PC-9 (cell line): ENCODE results near the gene SDCBP2. TPM values are rescaled to one million over a fixed set of nuclear protein-coding genes. Genes with fewer than 3 reads are reported as not detected.

ENCODE experiments used
- BruUV-seq: library from RNA; stranded (reverse); fragments of 400-500 nt; replicated peaks from 2 replicates; lab custom pipeline; 2021; lab: Mats Ljungman, UMichigan
- CTCF ChIA-PET: fragments of 300-600 bp; sonication (Branson Sonifier 250); formaldehyde crosslinking; loops from one replicate; lab custom pipeline; 2022; ENCODE audit warnings: antibody characterized with exemption; lab: Charles Lee
- POLR2A ChIA-PET: fragments of 300-600 bp; sonication (Branson Sonifier 250); formaldehyde crosslinking; loops from one replicate; lab custom pipeline; 2022; ENCODE audit warnings: antibody characterized with exemption; ENCODE audit not compliant: unreplicated experiment; lab: Charles Lee
- DNase-seq, 2 experiments: peaks; one replicate each; pipeline versions ENCODE4 v3.0.0 to v3.0.0-alpha.2; 2015 to 2022; ENCODE audit warnings: mixed read lengths in 1 of 2
- H2AFZ ChIP-seq: fragments of 200-600 bp; sonication (generic); 2 replicates; pipeline ENCODE4 v1.8.1; 2017; ENCODE audit warnings: antibody characterized with exemption
- H3F3A ChIP-seq: fragments of 200-600 bp; sonication (generic); 2 replicates; pipeline ENCODE4 v1.8.1; 2017; ENCODE audit warnings: antibody characterized with exemption, mild to moderate bottlenecking, low read depth; ENCODE audit not compliant: insufficient read depth
- H3K27ac ChIP-seq: fragments of 200-600 bp; sonication (generic); 2 replicates; pipeline ENCODE4 v1.6.1; 2016; ENCODE audit warnings: mixed run types
- H3K27me3 ChIP-seq: fragments of 200-600 bp; sonication (generic); 2 replicates; pipeline ENCODE4 v1.6.1; 2016; ENCODE audit warnings: low read depth, mixed run types; ENCODE audit not compliant: insufficient read depth
- H3K36me3 ChIP-seq: fragments of 200-600 bp; sonication (generic); 2 replicates; pipeline ENCODE4 v1.6.1; 2016; ENCODE audit warnings: low read depth, mixed run types
- H3K4me1 ChIP-seq: fragments of 200-600 bp; sonication (generic); replicated peaks from 2 replicates; pipeline ENCODE4 v1.6.1; 2016; ENCODE audit warnings: mixed run types; ENCODE audit not compliant: insufficient read depth
- H3K4me2 ChIP-seq: fragments of 200-600 bp; sonication (generic); 2 replicates; pipeline ENCODE4 v1.6.1; 2017; ENCODE audit warnings: mixed run types
- H3K4me3 ChIP-seq: fragments of 200-600 bp; sonication (generic); 2 replicates; pipeline ENCODE4 v1.6.1; 2016; ENCODE audit warnings: mixed run types
- H3K79me2 ChIP-seq: fragments of 200-600 bp; sonication (generic); 2 replicates; pipeline ENCODE4 v1.6.1; 2017; ENCODE audit warnings: low read depth, mixed run types
- H3K9me2 ChIP-seq: fragments of 200-600 bp; sonication (generic); 2 replicates; pipeline ENCODE4 v1.8.1; 2017; ENCODE audit warnings: mild to moderate bottlenecking; ENCODE audit not compliant: insufficient read depth
- H3K9me3 ChIP-seq: fragments of 200-600 bp; sonication (generic); 2 replicates; pipeline ENCODE4 v1.8.1; 2016; ENCODE audit warnings: low read depth; ENCODE audit not compliant: insufficient read depth
- H4K20me1 ChIP-seq: fragments of 200-600 bp; sonication (generic); 2 replicates; pipeline ENCODE4 v1.8.1; 2017; ENCODE audit not compliant: insufficient read depth
- CTCF ChIP-seq: fragments of 200-600 bp; sonication (generic); conservative IDR thresholded peaks from 2 replicates; pipeline ENCODE4 v1.6.1; 2017; ENCODE audit warnings: mixed run types, antibody characterized with exemption, mild to moderate bottlenecking, moderate library complexity
- EZH2 ChIP-seq: fragments of 200-600 bp; sonication (generic); IDR thresholded peaks from 2 replicates; pipeline ENCODE4 v1.8.0; 2017; ENCODE audit warnings: antibody characterized with exemption, low read depth
- intact Hi-C: fragments of 100-400 bp; cut with micrococcal nuclease; formaldehyde crosslinking; loops from one replicate; pipeline ENCODE4 v1.10.0; 2022; ENCODE audit not compliant: unreplicated experiment
- total RNA-seq: library from RNA; stranded (reverse); gene quantifications from 2 replicates; pipeline ENCODE4 v1.2.3, GENCODE V29; 2021

Gene SDCBP2
- total RNA-seq, 1 experiment from 2014 or later, result 14.8 TPM

- Histone ChIP-seq H3K9me3 (no peaks in the 10 kb centered on the region), H2AFZ (peak overlapping the region; percentile 84), H3K79me2 (peaks cover 47% of the 10 kb centered on the region), H3K4me1 (peaks cover 49% of the 10 kb centered on the region), H3K9me2 (no peaks in the 10 kb centered on the region), H3F3A (peaks cover 29% of the 10 kb centered on the region; the same call in 1 of the 2 replicates), H4K20me1 (peaks cover 5% of the 10 kb centered on the region; the same call in 1 of the 2 replicates), H3K27ac (peak overlapping the region; percentile 95), H3K36me3 (no peaks in the 10 kb centered on the region), H3K27me3 (no peaks in the 10 kb centered on the region), H3K4me3 (peak overlapping the region; percentile 87), H3K4me2 (peak overlapping the region; percentile 79)
- peak; percentile 88 to 96 for DNase-seq
- TF ChIP-seq CTCF (no peak; the same call in 1 of the 2 replicates), EZH2 (no peak)
- intact Hi-C loops, result loop anchor here (2.0 to 10.0 kb wide), 5 partner anchors 52 to 479 kb away; partner anchors contain the start of gene FKBP1A
- TSS peak; percentile 64 for BruUV-seq
- ChIA-PET CTCF (interaction anchor here (0.6 to 1.3 kb wide), 3 partner anchors 110 to 178 kb away, joined by 3 to 4 read pairs (median 3); no protein-coding TSS in a partner anchor), POLR2A (interaction anchor here (0.5 to 0.6 kb wide), 3 partner anchors 74 to 144 kb away, joined by 3 to 26 read pairs (median 4); no protein-coding TSS in a partner anchor)
Measured at GRCh38 chr20:1325173-1326030, 3.5 kb downstream of the SDCBP2 start.

- Histone ChIP-seq H3K4me2 (peak overlapping the region; percentile 79), H3K27me3 (no peaks in the 10 kb centered on the region), H3K9me2 (no peaks in the 10 kb centered on the region), H3F3A (peaks cover 22% of the 10 kb centered on the region; the same call in 1 of the 2 replicates), H4K20me1 (peaks cover 5% of the 10 kb centered on the region; the same call in 1 of the 2 replicates), H3K4me1 (peaks cover 41% of the 10 kb centered on the region), H3K79me2 (peaks cover 40% of the 10 kb centered on the region), H2AFZ (no peak overlapping the region), H3K27ac (peak overlapping the region; percentile 4; the same call in 1 of the 2 replicates), H3K9me3 (no peaks in the 10 kb centered on the region), H3K36me3 (no peaks in the 10 kb centered on the region), H3K4me3 (peak overlapping the region; percentile 87; the same call in 1 of the 2 replicates)
- DNase-seq, result no peak
- TF ChIP-seq CTCF, result no peak
- TF ChIP-seq EZH2, result no peak
- ChIA-PET CTCF (no interaction called here), POLR2A (no interaction called here)
- no TSS peak for BruUV-seq
- intact Hi-C loops, result loop anchor here (2.0 to 10.0 kb wide), 5 partner anchors 53 to 480 kb away; partner anchors contain the start of gene FKBP1A
Measured at GRCh38 chr20:1324598-1325172, 4.3 kb downstream of the SDCBP2 start.
